Measurements from ENCODE around the gene KCND1.
A peak's percentile ranks its signal among the peaks of the same experiment; 100 is the strongest.

Gene KCND1

GRCh38 chrX:48957827-48958634, 13.6 kb downstream of the KCND1 start:
- H3K4me1 ChIP-seq (ENCODE audit: control insufficient read depth, insufficient read depth, low read length, poor library complexity, severe bottlenecking), result peaks cover 5% of the 10 kb centered on the region
- peaks cover 18% of the 10 kb centered on the region for H3K36me3 ChIP-seq (ENCODE audit: control insufficient read depth, insufficient read depth, low read length)
- WGBS, 2 experiments (ENCODE audit: insufficient coverage in 2 of 2), result 0% methylated on average over 12 to 29 of the region's 66 CpGs
- peak overlapping the region; percentile 52 for H3K4me3 ChIP-seq (ENCODE audit: extremely low read depth, insufficient read depth, low read length, poor library complexity, severe bottlenecking)
- H3K9me3 ChIP-seq (ENCODE audit: control insufficient read depth, low read length), result no peaks in the 10 kb centered on the region
- H3K27ac ChIP-seq (ENCODE audit: low read depth, low read length, severe bottlenecking), result peak overlapping the region; percentile 100

DNA sequence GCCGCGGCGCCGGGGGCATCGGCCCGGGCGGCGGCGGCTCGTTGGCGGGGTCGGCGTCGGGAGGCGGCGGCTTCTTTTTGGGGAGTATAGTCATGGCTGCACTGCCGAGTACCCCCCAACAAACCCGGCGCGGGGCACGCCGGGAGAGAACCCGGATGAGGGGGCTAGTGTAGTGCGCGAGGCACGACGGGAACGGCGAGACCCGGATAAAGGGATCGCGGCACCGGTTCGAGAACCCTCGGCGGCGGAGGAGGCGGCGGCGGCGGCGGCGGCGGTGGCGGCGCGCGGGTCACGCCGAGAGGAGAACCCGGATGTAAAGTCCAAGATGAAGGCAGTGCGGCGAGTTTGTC, 14.2 kb downstream of the KCND1 start, which contains the start of gene OTUD5:
Gene OTUD5 (minus strand): TSS at position 131 of the 350 bp plus-strand sequence. CDS start 37 bp downstream, at position 94.
- Histone ChIP-seq H3K36me3 (ENCODE audit: control insufficient read depth, insufficient read depth, low read length) (peaks cover 20% of the 10 kb centered on the region), H3K4me3 (ENCODE audit: extremely low read depth, insufficient read depth, low read length, poor library complexity, severe bottlenecking) (peak within 1 kb of the TSS; percentile 52), H3K27ac (ENCODE audit: low read depth, low read length, severe bottlenecking) (peak within 1 kb of the TSS; percentile 100), H3K9me3 (ENCODE audit: control insufficient read depth, low read length) (no peaks in the 10 kb centered on the region), H3K4me1 (ENCODE audit: control insufficient read depth, insufficient read depth, low read length, poor library complexity, severe bottlenecking) (peaks cover 3% of the 10 kb centered on the region)
- 0% methylated on average over 2 of the region's 53 CpGs; no CpG with 5 or more reads in 1 of the 2 experiments for WGBS, 2 experiments (ENCODE audit: insufficient coverage in 2 of 2)

DNA sequence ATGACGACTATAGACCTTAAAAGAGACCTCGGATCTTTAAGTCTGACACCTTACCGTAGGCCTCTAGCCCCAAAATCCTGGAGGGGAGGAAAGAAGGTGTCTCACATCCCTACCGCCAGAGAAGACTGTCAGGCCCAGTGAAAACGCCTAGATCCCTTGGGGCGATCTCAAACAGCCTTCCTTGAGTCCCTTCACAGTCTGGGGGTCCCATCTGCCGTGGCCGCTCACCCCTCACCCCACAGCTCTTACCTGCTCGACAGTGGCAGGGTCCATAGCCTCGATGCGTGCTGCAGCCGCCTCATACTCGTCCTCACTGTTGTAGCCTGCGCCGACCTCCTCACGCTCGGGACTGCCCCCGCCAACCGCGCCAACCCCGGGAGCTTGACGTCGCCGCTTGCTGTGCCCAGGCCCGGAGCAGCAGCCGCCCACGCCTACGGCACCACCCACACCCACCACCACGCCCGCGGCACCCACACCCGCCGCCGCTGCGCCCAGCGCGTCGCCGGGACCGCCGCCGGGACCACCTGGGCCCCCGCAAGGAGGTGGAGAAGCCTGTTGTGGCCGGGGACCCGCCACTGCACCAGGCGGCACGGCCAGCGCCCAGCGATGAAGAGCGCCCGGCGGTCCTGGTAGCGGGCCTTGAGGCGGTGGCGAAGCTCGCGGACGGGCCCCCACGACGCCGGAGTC, 14.8 kb downstream of the KCND1 start:
- WGBS, 2 experiments (ENCODE audit: insufficient coverage in 2 of 2), result 0 to 4% methylated on average over 12 to 17 of the region's 61 CpGs
- no peak overlapping the region for H3K27ac ChIP-seq (ENCODE audit: low read depth, low read length, severe bottlenecking)

GRCh38 chrX:48948589-48948988, 23.1 kb downstream of the KCND1 start:
- Histone ChIP-seq H3K9me3 (ENCODE audit: control insufficient read depth, low read length) (no peaks in the 10 kb centered on the region), H3K4me3 (ENCODE audit: extremely low read depth, insufficient read depth, low read length, poor library complexity, severe bottlenecking) (no peak overlapping the region), H3K36me3 (ENCODE audit: control insufficient read depth, insufficient read depth, low read length) (peaks cover 21% of the 10 kb centered on the region), H3K4me1 (ENCODE audit: control insufficient read depth, insufficient read depth, low read length, poor library complexity, severe bottlenecking) (no peaks in the 10 kb centered on the region), H3K27ac (ENCODE audit: low read depth, low read length, severe bottlenecking) (no peak overlapping the region)
- WGBS, 2 experiments (ENCODE audit: insufficient coverage in 2 of 2), result no CpG with 5 or more reads among the region's 1 CpG

More for the DNA sequence above, 14.8 kb downstream of the KCND1 start:
- Histone ChIP-seq H3K36me3 (ENCODE audit: control insufficient read depth, insufficient read depth, low read length) (peaks cover 26% of the 10 kb centered on the region), H3K4me1 (ENCODE audit: control insufficient read depth, insufficient read depth, low read length, poor library complexity, severe bottlenecking) (no peaks in the 10 kb centered on the region), H3K9me3 (ENCODE audit: control insufficient read depth, low read length) (no peaks in the 10 kb centered on the region), H3K4me3 (ENCODE audit: extremely low read depth, insufficient read depth, low read length, poor library complexity, severe bottlenecking) (peak overlapping the region; percentile 52)

DNA sequence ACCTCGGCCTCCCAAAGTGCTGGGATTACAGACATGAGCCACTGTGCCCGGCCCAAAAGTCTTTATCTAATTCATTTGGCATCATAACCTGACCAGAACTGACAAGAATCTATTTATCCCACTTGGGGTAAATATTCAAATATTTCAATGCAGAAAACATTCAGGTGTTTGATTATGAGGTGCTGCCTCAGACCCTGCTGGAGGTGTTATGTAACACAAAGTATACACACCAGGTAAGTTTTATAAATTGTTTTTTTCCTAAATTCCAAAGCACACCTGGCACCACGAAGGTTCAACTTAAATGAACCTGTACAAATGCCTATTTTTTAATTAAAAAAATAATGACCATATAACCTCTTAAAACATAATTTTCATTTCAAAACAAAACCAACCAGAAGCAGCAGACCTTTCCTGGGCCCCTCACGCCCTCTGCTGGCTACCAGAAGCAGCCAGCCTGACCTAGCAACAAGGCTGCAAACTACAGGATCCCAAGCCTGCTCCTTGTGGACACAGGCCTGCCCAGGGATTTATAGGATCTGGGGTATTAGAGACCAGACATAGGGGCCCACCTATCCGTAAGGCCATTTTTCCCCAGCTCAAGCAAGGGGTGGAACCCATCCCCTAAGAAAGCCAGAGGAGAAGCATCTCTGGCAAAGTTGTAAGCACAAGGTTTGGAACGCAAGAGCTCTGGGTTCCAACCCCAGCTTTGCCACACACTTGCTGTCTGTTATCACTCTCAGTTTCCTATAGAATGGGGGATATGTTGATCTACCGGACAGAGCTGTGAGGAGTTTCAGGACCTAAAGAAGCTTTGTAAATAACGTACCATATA, 25.9 kb downstream of the KCND1 start:
- H3K27ac ChIP-seq (ENCODE audit: low read depth, low read length, severe bottlenecking), result no peak overlapping the region
- no peak overlapping the region for H3K4me3 ChIP-seq (ENCODE audit: extremely low read depth, insufficient read depth, low read length, poor library complexity, severe bottlenecking)
- 86% methylated on average over 1 of the region's 8 CpGs; no CpG with 5 or more reads in 1 of the 2 experiments for WGBS, 2 experiments (ENCODE audit: insufficient coverage in 2 of 2)
- no peaks in the 10 kb centered on the region for H3K4me1 ChIP-seq (ENCODE audit: control insufficient read depth, insufficient read depth, low read length, poor library complexity, severe bottlenecking)
- no peaks in the 10 kb centered on the region for H3K9me3 ChIP-seq (ENCODE audit: control insufficient read depth, low read length)
- H3K36me3 ChIP-seq (ENCODE audit: control insufficient read depth, insufficient read depth, low read length), result peaks cover 28% of the 10 kb centered on the region

GRCh38 chrX:48942895-48943294, 28.7 kb downstream of the KCND1 start:
- WGBS, 2 experiments (ENCODE audit: insufficient coverage in 2 of 2), result 100% methylated on average over 1 of the region's 2 CpGs; no CpG with 5 or more reads in 1 of the 2 experiments
- Histone ChIP-seq H3K4me1 (ENCODE audit: control insufficient read depth, insufficient read depth, low read length, poor library complexity, severe bottlenecking) (no peaks in the 10 kb centered on the region), H3K4me3 (ENCODE audit: extremely low read depth, insufficient read depth, low read length, poor library complexity, severe bottlenecking) (no peak overlapping the region), H3K36me3 (ENCODE audit: control insufficient read depth, insufficient read depth, low read length) (peaks cover 38% of the 10 kb centered on the region), H3K27ac (ENCODE audit: low read depth, low read length, severe bottlenecking) (no peak overlapping the region), H3K9me3 (ENCODE audit: control insufficient read depth, low read length) (no peaks in the 10 kb centered on the region)

GRCh38 chrX:48940404-48940955, 31.2 kb downstream of the KCND1 start:
- no peak overlapping the region for H3K27ac ChIP-seq (ENCODE audit: low read depth, low read length, severe bottlenecking)
- 80 to 100% methylated on average over 1 of the region's 2 CpGs for WGBS, 2 experiments (ENCODE audit: insufficient coverage in 2 of 2)

DNA sequence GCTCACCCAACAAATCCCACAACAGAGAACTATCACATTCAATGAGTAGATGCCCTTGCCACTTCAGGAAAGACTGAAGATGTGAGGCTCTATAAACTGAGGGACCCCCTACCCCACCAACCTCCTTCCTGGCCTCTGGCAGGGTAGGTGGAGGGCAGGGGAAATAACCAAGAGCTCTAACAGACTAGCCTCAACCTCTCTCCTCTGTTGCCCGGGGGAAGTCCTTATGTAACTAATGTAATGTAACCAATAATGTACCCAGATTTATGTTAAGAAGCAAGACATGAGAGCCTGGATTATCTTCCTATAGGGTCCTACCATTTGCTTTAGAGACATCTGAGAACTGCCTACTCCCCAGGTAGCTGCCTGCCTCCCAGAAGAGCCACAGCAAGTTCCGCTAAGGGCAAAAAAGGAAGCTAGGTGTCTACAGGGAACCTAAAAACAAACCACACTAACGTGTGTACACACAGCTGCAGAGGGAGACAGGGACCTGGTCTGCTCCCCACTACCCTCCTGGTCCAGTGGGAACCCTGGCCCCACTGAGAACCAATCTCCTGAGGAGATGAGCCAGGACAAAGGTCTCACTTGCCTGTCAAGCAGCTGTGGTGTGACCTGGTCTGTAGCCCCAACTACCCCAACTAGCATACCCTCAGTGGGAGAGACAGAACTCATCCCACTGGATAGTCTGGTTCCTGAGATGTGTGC, 32.0 kb downstream of the KCND1 start:
- WGBS, 2 experiments (ENCODE audit: insufficient coverage in 2 of 2), result 100% methylated on average over 1 of the region's 3 CpGs; no CpG with 5 or more reads in 1 of the 2 experiments
- Histone ChIP-seq H3K27ac (ENCODE audit: low read depth, low read length, severe bottlenecking) (no peak overlapping the region), H3K36me3 (ENCODE audit: control insufficient read depth, insufficient read depth, low read length) (peaks cover 51% of the 10 kb centered on the region), H3K9me3 (ENCODE audit: control insufficient read depth, low read length) (no peaks in the 10 kb centered on the region), H3K4me3 (ENCODE audit: extremely low read depth, insufficient read depth, low read length, poor library complexity, severe bottlenecking) (no peak overlapping the region), H3K4me1 (ENCODE audit: control insufficient read depth, insufficient read depth, low read length, poor library complexity, severe bottlenecking) (no peaks in the 10 kb centered on the region)

More at GRCh38 chrX:48940404-48940955, 31.2 kb downstream of the KCND1 start:
- Histone ChIP-seq H3K9me3 (ENCODE audit: control insufficient read depth, low read length) (no peaks in the 10 kb centered on the region), H3K36me3 (ENCODE audit: control insufficient read depth, insufficient read depth, low read length) (peaks cover 43% of the 10 kb centered on the region), H3K4me1 (ENCODE audit: control insufficient read depth, insufficient read depth, low read length, poor library complexity, severe bottlenecking) (no peaks in the 10 kb centered on the region), H3K4me3 (ENCODE audit: extremely low read depth, insufficient read depth, low read length, poor library complexity, severe bottlenecking) (no peak overlapping the region)

GRCh38 chrX:48938721-48939425, 32.8 kb downstream of the KCND1 start:
- Histone ChIP-seq H3K36me3 (ENCODE audit: control insufficient read depth, insufficient read depth, low read length) (peaks cover 52% of the 10 kb centered on the region), H3K4me1 (ENCODE audit: control insufficient read depth, insufficient read depth, low read length, poor library complexity, severe bottlenecking) (no peaks in the 10 kb centered on the region), H3K27ac (ENCODE audit: low read depth, low read length, severe bottlenecking) (no peak overlapping the region), H3K9me3 (ENCODE audit: control insufficient read depth, low read length) (no peaks in the 10 kb centered on the region), H3K4me3 (ENCODE audit: extremely low read depth, insufficient read depth, low read length, poor library complexity, severe bottlenecking) (no peak overlapping the region)
- 75% methylated on average over 1 of the region's 1 CpG; no CpG with 5 or more reads in 1 of the 2 experiments for WGBS, 2 experiments (ENCODE audit: insufficient coverage in 2 of 2)

Data from mesodermal cell (in vitro differentiated cells).